HuH-7 (cell line): ENCODE results near the gene ELOVL4.
A peak's percentile ranks its signal among the peaks of the same experiment; 100 is the strongest.

Experiments used
- DNase-seq: peaks from one replicate; pipeline ENCODE4 v3.0.0; 2011; ENCODE audit warnings: low spot score

The ELOVL4 gene

GRCh38 chr6:79947191-79948186 is at the start of gene ELOVL4:
Gene ELOVL4, minus strand, starts transcription at chr6:79947553. Its CDS starts 274 bp downstream, at chr6:79947279.
- DNase-seq: peak; percentile 34

DNA sequence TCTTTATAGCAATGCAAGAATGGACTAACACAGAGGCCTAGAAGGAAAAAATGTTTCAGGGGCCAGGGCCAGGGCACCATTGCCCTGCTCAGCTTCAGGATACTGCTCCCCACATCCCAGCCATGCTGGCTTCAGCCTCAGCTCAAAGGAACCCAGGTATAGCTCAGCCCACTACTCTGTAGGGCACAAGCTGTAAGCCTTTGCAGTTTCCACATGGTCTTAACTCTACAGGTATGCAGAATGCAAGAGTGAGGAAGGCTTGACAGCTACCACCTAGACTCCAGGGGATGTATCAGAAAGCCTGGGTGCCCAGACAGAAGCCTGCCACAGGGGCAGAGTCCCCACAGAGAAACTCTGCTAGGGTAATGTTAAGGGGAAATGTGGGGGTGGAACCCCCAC is 46.6 kb upstream of the ELOVL4 start:
- no peak for DNase-seq

DNA sequence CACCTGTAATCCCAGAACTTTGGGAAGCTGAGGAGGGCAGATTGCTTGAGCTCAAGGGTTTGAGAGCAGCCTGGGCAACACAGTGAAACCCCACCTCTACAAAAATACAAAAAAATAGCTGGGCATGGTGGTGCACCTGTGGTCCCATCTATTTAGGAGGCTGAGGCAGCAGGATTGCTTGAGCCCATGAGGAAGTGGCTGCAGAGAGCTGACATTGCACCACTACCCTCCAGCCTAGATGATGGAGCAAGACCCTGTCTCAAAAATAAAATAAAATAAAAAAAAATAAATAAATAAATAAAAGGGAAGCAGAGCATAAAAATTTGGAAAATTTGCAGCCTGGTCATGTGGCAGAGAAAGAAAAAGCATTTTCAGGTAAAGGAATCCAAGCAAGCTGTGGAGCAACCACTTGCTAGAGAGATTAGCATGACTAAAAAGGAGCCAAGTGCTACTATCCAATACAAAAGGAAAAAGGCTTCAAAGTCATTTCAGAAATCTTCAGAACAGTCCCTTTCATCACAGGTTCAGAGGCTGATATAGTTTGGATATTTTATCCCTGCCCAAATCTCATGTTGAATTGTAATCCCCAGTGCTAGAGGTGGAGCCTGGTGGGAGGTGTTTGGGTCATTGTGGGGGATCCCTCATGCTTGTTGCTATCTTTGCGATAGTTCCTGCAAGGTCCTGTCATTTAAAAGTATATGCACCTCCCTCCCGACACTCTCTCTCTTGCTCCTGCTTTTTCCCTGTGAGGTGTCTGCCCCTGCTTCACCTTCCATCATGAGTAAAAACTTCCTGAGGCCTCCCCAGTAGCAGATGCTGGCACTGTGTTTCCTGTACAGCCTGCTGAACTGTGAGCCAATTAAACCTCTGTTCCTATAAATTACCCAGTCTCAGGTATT is 45.9 kb upstream of the ELOVL4 start:
- DNase-seq: no peak

DNA sequence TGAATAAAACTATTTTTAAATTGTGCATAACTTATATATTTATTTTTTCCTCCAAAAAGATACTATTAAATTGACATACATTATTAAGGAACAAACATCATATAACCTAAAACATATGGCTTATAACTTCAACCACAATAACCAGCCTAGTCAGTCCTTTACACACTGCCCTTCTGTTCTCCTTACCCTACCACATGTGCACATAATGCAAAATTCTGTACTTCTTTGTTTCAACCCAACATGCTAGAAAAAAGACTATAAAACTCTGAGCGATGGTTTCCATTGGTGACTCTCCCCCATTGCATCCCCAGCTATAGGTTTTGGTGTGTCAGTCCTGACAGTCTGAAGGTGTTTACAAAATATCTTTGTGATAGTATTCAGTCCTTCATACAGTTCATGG is 42.3 kb upstream of the ELOVL4 start:
- DNase-seq: no peak

DNA sequence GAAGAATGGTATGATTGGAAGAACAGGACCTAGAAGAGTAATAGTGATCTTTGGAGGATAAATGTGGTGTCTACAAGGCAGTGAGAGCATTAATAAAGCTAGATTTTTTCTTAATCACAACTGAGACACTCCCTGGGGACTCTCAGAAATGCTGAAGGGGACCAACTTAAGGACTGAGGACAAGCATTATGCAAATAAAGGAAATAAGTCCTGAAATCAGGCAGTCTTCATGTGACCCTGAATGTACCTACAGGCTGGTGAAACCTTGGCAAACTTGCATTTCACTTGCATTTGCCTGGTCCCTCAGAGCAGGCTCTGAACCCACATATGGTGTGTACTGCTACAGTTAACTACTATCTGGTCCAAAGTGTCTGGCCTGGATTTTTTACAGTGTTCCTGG is 37.8 kb upstream of the ELOVL4 start:
- no peak for DNase-seq

DNA sequence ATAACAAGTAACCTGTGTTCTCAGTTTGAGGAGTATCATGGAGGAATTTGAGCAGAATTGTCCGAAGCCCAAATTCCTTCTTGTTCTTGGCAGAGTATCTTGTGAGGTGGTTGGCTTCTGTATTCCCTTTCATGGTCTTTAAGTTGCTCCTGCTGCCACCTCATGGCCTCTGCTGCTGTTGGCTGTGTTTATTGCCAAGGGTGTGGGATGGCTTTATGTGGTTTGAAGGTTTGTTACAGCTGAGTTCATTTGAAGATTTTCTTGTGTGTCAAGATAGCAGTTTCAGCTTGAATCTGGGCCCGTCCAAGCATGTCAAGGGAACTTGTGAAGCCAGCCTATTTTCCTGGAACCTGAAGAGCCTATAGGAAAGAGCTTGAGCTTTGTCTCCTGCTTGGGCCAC is 36.9 kb upstream of the ELOVL4 start:
- peak; percentile 12 for DNase-seq

DNA sequence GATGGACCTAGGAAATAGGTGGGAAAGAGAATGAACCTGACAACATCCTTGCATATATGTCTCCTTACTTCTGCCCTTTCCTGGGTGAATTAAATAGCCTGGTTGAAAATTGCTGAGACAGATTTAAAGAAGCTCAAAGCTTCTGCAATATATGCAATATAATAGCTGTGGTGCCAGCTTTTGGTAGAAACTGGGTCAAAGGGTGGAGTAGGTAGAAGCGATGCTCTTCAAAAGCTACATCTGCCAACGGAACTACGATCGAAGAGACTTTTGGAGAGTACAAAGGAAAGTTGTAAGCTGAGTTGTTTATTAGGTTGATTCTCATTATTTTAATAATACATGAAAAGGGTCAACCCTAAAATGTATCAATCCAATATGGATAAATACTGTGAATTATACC is 34.3 kb upstream of the ELOVL4 start:
- DNase-seq: no peak

DNA sequence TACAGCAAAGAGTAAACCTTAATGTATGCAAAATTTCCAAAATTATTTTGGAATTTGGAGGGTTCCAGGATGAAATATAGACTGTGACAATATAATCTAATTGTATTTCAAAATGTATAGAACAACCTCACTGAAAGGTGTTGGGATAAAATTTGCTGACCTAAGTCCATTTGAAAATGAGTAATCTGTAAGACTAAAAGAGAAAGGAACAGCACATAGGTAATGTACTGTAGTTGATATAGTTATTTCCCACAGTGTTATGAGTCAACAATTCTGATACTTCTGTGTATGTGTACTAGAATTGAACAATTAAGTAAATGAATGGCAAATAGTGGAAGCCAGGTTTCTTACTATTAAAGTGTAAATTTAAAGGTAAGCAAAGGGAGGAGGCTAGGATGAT is 23.8 kb upstream of the ELOVL4 start:
- DNase-seq: no peak

DNA sequence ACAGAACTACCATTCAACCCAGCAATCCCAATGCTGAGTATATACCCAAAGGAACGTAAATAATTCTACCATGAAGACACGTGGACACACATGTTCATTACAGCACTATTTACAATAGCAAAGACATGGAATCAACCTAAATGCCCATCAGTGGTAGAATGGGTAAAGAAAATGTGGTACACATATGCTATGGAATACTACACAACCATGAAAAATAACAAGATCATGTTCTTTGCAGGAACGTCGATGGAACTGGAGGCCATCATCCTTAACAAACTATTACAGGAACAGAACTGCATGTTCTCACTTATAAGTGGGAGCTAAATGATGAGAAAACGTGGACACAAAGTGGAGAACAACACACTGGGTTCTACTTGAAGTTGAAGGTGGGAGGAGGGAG is 22.4 kb upstream of the ELOVL4 start:
- DNase-seq: no peak

DNA sequence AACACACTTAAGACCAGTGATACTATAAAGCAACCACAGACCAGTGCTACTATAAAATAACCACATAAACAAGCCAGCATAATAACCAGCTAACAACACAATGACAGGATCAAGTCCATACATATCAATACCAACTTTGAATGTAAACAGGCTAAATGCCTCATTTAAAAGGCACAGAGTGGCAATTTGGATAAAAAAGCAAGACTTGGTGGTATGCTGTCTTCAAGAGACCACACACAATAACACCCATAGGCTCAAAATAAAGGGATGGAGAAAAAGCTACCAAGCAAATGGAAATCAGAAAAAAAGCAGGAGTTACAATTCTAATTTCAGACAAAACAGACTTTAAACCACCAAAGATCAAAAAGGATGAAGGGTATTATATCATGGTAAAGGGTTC is 19.8 kb upstream of the ELOVL4 start:
- DNase-seq: no peak

- no peak for DNase-seq
Observed at GRCh38 chr6:79964607-79965081, 17.3 kb upstream of the ELOVL4 start.

- DNase-seq: no peak
Observed at GRCh38 chr6:79954849-79955248, 7.5 kb upstream of the ELOVL4 start.

DNA sequence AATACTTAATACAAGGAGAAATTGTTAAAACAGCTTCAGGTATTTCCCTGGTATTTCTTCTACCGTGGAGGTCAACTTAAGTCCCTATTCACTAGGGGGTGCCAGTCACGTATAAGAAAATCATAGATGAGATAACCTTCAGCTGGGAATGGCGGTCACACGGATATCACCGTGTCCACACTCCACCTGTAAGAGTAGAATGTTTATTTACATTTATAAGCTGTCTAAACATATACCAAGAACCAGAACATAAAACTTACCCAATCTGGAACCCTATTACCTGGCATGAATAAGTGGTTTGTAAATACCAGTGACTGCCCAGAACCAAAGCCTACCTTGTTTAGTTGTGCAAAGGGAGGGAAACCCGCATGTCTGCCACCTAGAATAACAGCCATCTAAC is 1.9 kb upstream of the ELOVL4 start:
- DNase-seq: peak; percentile 63

DNA sequence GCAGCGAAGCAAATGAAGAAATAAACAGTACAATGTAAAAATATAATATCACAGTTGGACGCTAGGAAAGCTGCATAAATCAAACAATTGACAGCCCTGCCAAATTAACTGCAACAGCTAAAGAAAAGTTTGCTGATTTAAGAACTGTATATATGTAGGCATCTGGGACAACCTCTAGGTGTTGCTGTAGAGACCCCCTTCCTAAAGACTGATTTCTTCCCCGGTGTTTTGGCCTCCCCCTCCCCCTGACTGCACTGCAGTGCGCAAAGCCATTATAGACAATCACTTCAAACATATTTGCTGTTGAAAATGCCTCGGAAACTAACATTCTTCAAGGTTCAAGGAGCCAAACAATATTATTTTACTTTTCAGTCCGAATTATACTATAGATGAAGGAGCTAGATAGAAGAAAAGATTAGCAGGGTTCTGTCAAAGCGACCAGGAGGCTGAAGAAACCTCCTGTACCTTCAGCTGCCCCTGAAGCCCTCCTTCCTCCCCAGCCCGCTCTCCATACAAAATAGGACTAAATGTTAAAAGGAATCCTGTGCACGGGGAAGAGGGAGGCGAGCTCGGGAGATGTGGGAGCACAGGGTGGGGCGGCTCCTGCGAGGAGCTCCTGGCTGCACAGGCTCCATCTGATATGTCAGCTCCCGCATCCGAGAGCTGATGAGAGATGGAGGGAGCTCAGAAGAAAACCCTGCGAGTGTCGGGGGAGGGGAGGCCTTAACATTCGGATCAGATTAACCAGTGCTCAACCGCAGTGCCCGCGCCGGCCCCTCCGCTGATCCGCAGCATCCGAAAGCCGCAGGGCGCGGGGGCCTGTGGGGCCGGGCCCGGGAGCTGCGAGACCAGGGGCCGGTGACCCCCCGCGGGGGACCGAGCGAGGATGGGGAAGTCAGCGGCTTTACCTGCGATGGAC is 822 bp downstream of the ELOVL4 start:
- DNase-seq: peak; percentile 47

- no peak for DNase-seq
Observed at GRCh38 chr6:79943133-79943532, 4.2 kb downstream of the ELOVL4 start.

- DNase-seq: no peak
Observed at GRCh38 chr6:79941489-79942151, 5.7 kb downstream of the ELOVL4 start.

GRCh38 chr6:79928478-79928998 is 18.8 kb downstream of the ELOVL4 start:
- DNase-seq: no peak

- DNase-seq: no peak
Observed at GRCh38 chr6:79927758-79928157, 19.6 kb downstream of the ELOVL4 start.

GRCh38 chr6:79923270-79923669 is 24.1 kb downstream of the ELOVL4 start:
- DNase-seq: no peak

GRCh38 chr6:79922018-79922417 is 25.3 kb downstream of the ELOVL4 start:
- DNase-seq: no peak

GRCh38 chr6:79913369-79913768 is 34.0 kb downstream of the ELOVL4 start:
- DNase-seq: no peak
